ENCODE data around the gene MAFG. TPM values are rescaled to one million over a fixed set of nuclear protein-coding genes. Genes with fewer than 3 reads are reported as not detected.

MAFG gene
- polyA plus RNA-seq, 1 donor (not counting 4 experiments of a cell fraction or from before 2014, with no cell fraction given), result 8.3 TPM

DNA sequence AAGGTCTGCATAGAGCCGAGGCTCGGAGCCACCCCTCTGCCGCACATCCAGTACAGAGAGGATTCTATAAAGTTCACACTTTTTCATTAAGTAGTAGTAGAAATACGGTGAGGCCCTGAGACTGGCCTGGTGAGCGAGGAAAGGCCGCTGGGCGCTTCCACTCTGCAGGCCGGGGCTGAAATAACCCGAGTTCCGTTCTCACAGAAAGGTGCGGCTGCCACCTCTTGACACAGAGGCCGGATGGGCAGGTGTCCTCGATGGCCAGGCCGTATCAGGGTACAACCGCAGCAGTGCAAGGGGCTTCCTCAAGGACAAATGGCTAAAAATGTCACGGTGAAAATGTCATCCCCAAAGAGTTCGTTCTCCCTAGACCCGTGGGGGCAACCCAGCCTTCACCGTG is 15.6 kb downstream of the MAFG start:
- peaks cover 34 to 40% of the 10 kb centered on the region in 2 experiments for H3K36me3 ChIP-seq (ENCODE audit: control insufficient read depth in 2 of 2, extremely low read depth in 1 of 2, insufficient read depth in 2 of 2, low read length in 2 of 2)
- H3K9me1 ChIP-seq (ENCODE audit: control insufficient read depth, extremely low read depth, insufficient read depth, low read length), result peaks cover 7% of the 10 kb centered on the region
- TF ChIP-seq EZH2 (IDR thresholded peaks at IDR 0.05; ENCODE audit: low read length) (no peak), CTCF (optimal IDR thresholded peaks at IDR 0.05 in 1 of 3, IDR thresholded peaks at IDR 0.05 in 1 of 3, conservative IDR thresholded peaks at IDR 0.05 in 1 of 3; ENCODE audit: extremely low read depth in 1 of 3, insufficient read depth in 2 of 3, low read length in 3 of 3) (no peak)
- H3K4me3 ChIP-seq (ENCODE audit: control insufficient read depth in 2 of 3, extremely low read depth in 1 of 3, insufficient read depth in 2 of 3, low read depth in 1 of 3, low read length in 3 of 3), result no peak overlapping the region
- DNase-seq (ENCODE audit: low read depth, low spot score) (no peak), FAIRE-seq (no peak)
- peaks cover 28% of the 10 kb centered on the region for H3K79me2 ChIP-seq (ENCODE audit: control insufficient read depth, insufficient read depth, low read length)
- peak overlapping the region; percentile 46 for H3K4me2 ChIP-seq (ENCODE audit: control insufficient read depth, extremely low read depth, insufficient read depth, low read depth, low read length)
- H3K9ac ChIP-seq (ENCODE audit: control insufficient read depth, extremely low read depth, insufficient read depth, low read length), result no peak overlapping the region
- H3K9me3 ChIP-seq (ENCODE audit: control insufficient read depth, low read depth, low read length), result no peaks in the 10 kb centered on the region
- H3K27ac ChIP-seq (ENCODE audit: control insufficient read depth, insufficient read depth, low read length), result no peak overlapping the region
- peaks cover 6% of the 10 kb centered on the region for H4K20me1 ChIP-seq (ENCODE audit: control insufficient read depth, extremely low read depth, insufficient read depth, low read length)
- H3K27me3 ChIP-seq (ENCODE audit: control insufficient read depth, extremely low read depth, insufficient read depth, low read length), result no peaks in the 10 kb centered on the region
- no peak overlapping the region for H2AFZ ChIP-seq (ENCODE audit: control insufficient read depth, low read length)
- peaks cover 33% of the 10 kb centered on the region for H3K4me1 ChIP-seq (ENCODE audit: control insufficient read depth, extremely low read depth, insufficient read depth, low read length)
- dilution Hi-C loops (cut with MboI; ENCODE audit: extremely low pct_ligation_motif_present, low sequenced_read_pairs), result no loop called here

DNA sequence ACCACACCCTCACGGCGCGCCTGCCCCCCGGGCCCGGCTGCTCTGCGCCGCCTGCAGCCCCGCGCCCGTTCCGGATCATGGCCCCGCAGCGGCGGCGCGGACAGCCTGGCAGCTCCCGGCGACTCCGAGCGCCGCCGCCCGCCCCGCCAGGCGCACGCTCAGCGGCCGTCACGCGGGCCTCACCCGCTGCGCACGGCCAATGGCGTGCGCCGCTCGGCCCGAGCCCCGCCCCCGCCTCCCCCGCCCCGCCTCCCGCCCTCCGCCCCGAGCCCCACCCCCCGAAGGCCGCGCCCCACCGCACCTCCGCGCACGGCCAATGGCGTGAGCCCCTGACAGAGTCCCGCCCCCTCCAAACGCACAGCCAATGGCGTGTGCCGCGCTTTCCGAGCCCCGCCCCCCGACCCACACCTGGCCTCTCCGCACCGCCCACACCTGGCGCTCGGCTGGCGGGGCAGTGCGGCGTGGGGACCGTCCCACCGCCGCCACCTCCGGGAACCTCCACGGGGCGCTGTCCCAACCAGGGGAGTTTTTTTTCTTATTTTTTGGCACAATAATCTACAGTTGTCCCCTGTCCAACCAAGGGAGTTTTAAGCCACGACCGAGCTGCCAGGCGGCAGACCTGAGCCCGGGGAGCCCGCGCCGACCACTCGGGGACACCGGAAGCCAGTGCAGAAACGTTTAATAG is 16.1 kb downstream of the MAFG start, which contains the start of gene PCYT2:
Gene PCYT2 (minus strand): TSS at position 123 of the 685 bp plus-strand sequence. CDS start 44 bp downstream, at position 79.
- FAIRE-seq, result no peak
- H3K4me1 ChIP-seq (ENCODE audit: control insufficient read depth, extremely low read depth, insufficient read depth, low read length), result peaks cover 27% of the 10 kb centered on the region
- H3K4me3 ChIP-seq (ENCODE audit: control insufficient read depth in 2 of 3, extremely low read depth in 1 of 3, insufficient read depth in 2 of 3, low read depth in 1 of 3, low read length in 3 of 3), result peak within 1 kb of the TSS; percentile 67 to 90 (median 83)
- H3K27me3 ChIP-seq (ENCODE audit: control insufficient read depth, extremely low read depth, insufficient read depth, low read length), result no peaks in the 10 kb centered on the region
- H3K9me3 ChIP-seq (ENCODE audit: control insufficient read depth, low read depth, low read length), result no peaks in the 10 kb centered on the region
- H4K20me1 ChIP-seq (ENCODE audit: control insufficient read depth, extremely low read depth, insufficient read depth, low read length), result peaks cover 3% of the 10 kb centered on the region
- dilution Hi-C loops (cut with MboI; ENCODE audit: extremely low pct_ligation_motif_present, low sequenced_read_pairs), result no loop called here
- H3K27ac ChIP-seq (ENCODE audit: control insufficient read depth, insufficient read depth, low read length), result peak within 1 kb of the TSS; percentile 58
- H2AFZ ChIP-seq (ENCODE audit: control insufficient read depth, low read length), result peak within 1 kb of the TSS; percentile 43
- peak within 1 kb of the TSS; percentile 59 for H3K4me2 ChIP-seq (ENCODE audit: control insufficient read depth, extremely low read depth, insufficient read depth, low read depth, low read length)
- peak within 1 kb of the TSS; percentile 78 for H3K9ac ChIP-seq (ENCODE audit: control insufficient read depth, extremely low read depth, insufficient read depth, low read length)
- DNase-seq (ENCODE audit: low read depth, low spot score), result no peak
- peaks cover 35 to 42% of the 10 kb centered on the region in 2 experiments for H3K36me3 ChIP-seq (ENCODE audit: control insufficient read depth in 2 of 2, extremely low read depth in 1 of 2, insufficient read depth in 2 of 2, low read length in 2 of 2)
- peaks cover 7% of the 10 kb centered on the region for H3K9me1 ChIP-seq (ENCODE audit: control insufficient read depth, extremely low read depth, insufficient read depth, low read length)
- TF ChIP-seq EZH2 (IDR thresholded peaks at IDR 0.05; ENCODE audit: low read length) (no peak), CTCF (optimal IDR thresholded peaks at IDR 0.05 in 1 of 3, IDR thresholded peaks at IDR 0.05 in 1 of 3, conservative IDR thresholded peaks at IDR 0.05 in 1 of 3; ENCODE audit: extremely low read depth in 1 of 3, insufficient read depth in 2 of 3, low read length in 3 of 3) (no peak)
- peaks cover 26% of the 10 kb centered on the region for H3K79me2 ChIP-seq (ENCODE audit: control insufficient read depth, insufficient read depth, low read length)
